PFSK-1 (cell line): Measurements from ENCODE around the gene MAD1L1.

Experiments used
- FOXP2 ChIP-seq: optimal IDR thresholded peaks from 2 replicates; pipeline ENCODE3; 2011; ENCODE audit warnings: borderline replicate concordance, control low read depth, inconsistent platforms; ENCODE audit not compliant: insufficient read depth; ENCODE audit errors: extremely low read length, extremely low read depth
- POLR2AphosphoS5 ChIP-seq: IDR thresholded peaks from 2 replicates; pipeline ENCODE4 v1.6.1; 2012; ENCODE audit warnings: low read depth, mild to moderate bottlenecking, control low read depth, low read length, moderate library complexity
- REST ChIP-seq, 2 experiments: IDR thresholded peaks; 2 replicates each; pipeline versions ENCODE4 v1.6.1 to v1.8.0; 2011 to 2012; ENCODE audit warnings: low read depth in 2 of 2, low read length in 2 of 2, control low read depth in 1 of 2, inconsistent platforms in 1 of 2, mild to moderate bottlenecking in 1 of 2, moderate library complexity in 1 of 2; ENCODE audit not compliant: insufficient read depth in 1 of 2
- SIN3A ChIP-seq: IDR thresholded peaks from 2 replicates; pipeline ENCODE4 v1.6.1; 2012; ENCODE audit warnings: mild to moderate bottlenecking, low read length, moderate library complexity, borderline replicate concordance; ENCODE audit not compliant: insufficient read depth
- TAF1 ChIP-seq: IDR thresholded peaks from 2 replicates; pipeline ENCODE4 v1.6.1; 2012; ENCODE audit warnings: low read length, control low read depth, borderline replicate concordance; ENCODE audit not compliant: insufficient read depth

The MAD1L1 gene

GRCh38 chr7:2239242-2239641 is 6.5 kb upstream of the MAD1L1 start:
- TF ChIP-seq FOXP2 = no peak
- no peak for TF ChIP-seq SIN3A
- no peak for TF ChIP-seq POLR2AphosphoS5
- TF ChIP-seq TAF1 = no peak
- TF ChIP-seq REST (IDR thresholded peaks at IDR 0.05; ENCODE audit: insufficient read depth in 1 of 2, low read depth in 2 of 2, low read length in 2 of 2) = no peak

- TF ChIP-seq SIN3A = no peak
- no peak for TF ChIP-seq REST (IDR thresholded peaks at IDR 0.05; ENCODE audit: insufficient read depth in 1 of 2, low read depth in 2 of 2, low read length in 2 of 2)
- no peak for TF ChIP-seq TAF1
- TF ChIP-seq POLR2AphosphoS5 = no peak
- no peak for TF ChIP-seq FOXP2
These were observed 4.4 kb upstream of the MAD1L1 start for GRCh38 chr7:2237109-2237602.

GRCh38 chr7:2233926-2234325 is 1.2 kb upstream of the MAD1L1 start:
- no peak for TF ChIP-seq POLR2AphosphoS5
- no peak for TF ChIP-seq FOXP2
- TF ChIP-seq REST (IDR thresholded peaks at IDR 0.05; ENCODE audit: insufficient read depth in 1 of 2, low read depth in 2 of 2, low read length in 2 of 2) = no peak
- no peak for TF ChIP-seq TAF1
- no peak for TF ChIP-seq SIN3A

GRCh38 chr7:2231992-2232765 is 566 bp downstream of the MAD1L1 start:
- TF ChIP-seq REST (IDR thresholded peaks at IDR 0.05; ENCODE audit: insufficient read depth in 1 of 2, low read depth in 2 of 2, low read length in 2 of 2) (no peak), TAF1 (no peak), SIN3A (no peak), POLR2AphosphoS5 (no peak), FOXP2 (no peak)

- TF ChIP-seq FOXP2 (no peak), POLR2AphosphoS5 (no peak), SIN3A (no peak), REST (IDR thresholded peaks at IDR 0.05; ENCODE audit: insufficient read depth in 1 of 2, low read depth in 2 of 2, low read length in 2 of 2) (no peak), TAF1 (no peak)
These were observed 1.9 kb downstream of the MAD1L1 start for GRCh38 chr7:2230882-2231281.
